GM10266 (cell line): Measurements from ENCODE around the gene CGREF1.
"Not testable (repeated sequence)": the region's sequence is repeated elsewhere in the genome, so short reads cannot be mapped to it uniquely, and the experiment has no call there.

Source experiments
- DNase-seq: peaks from one replicate; pipeline ENCODE4 v3.0.0; 2012; ENCODE audit errors: extremely low spot score
- TF ChIP-seq, protein P1 (sequence below): IDR thresholded peaks from 2 replicates; pipeline ENCODE4 v1.5.1; 2012; ENCODE audit warnings: mild to moderate bottlenecking, low read depth; ENCODE audit not compliant: control insufficient read depth, insufficient read depth; ENCODE audit errors: missing control alignments

CGREF1 gene

GRCh38 chr2:27078267-27079194, 40.4 kb downstream of the CGREF1 start, which contains the start of gene EMILIN1:
EMILIN1 (plus strand) TSS chr2:27078615; CDS start chr2:27079066, 451 bp downstream.
- DNase-seq: no peak
- TF ChIP-seq, protein P1, sequence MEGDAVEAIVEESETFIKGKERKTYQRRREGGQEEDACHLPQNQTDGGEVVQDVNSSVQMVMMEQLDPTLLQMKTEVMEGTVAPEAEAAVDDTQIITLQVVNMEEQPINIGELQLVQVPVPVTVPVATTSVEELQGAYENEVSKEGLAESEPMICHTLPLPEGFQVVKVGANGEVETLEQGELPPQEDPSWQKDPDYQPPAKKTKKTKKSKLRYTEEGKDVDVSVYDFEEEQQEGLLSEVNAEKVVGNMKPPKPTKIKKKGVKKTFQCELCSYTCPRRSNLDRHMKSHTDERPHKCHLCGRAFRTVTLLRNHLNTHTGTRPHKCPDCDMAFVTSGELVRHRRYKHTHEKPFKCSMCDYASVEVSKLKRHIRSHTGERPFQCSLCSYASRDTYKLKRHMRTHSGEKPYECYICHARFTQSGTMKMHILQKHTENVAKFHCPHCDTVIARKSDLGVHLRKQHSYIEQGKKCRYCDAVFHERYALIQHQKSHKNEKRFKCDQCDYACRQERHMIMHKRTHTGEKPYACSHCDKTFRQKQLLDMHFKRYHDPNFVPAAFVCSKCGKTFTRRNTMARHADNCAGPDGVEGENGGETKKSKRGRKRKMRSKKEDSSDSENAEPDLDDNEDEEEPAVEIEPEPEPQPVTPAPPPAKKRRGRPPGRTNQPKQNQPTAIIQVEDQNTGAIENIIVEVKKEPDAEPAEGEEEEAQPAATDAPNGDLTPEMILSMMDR: no peak

DNA sequence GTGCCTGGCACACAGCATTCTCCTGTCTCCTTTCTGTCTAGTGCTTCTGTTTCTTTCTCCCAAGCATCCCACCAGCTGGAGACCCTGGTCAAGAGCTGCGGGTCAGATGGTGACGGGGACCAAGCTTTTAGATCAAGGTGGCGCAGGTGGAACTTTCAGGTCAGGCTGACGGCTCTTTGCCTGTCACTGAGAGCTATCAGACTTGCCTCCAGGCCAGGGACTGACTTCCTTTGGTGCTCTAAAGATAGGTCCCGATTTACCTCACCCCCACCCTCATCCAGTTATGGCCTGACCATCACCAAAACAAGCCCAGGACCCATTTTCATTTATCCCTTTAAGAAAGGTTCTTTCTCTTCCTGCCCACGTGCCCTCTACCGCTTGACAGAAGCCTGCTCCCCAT, 41.7 kb downstream of the CGREF1 start:
- TF ChIP-seq, protein P1: no peak
- no peak for DNase-seq

DNA sequence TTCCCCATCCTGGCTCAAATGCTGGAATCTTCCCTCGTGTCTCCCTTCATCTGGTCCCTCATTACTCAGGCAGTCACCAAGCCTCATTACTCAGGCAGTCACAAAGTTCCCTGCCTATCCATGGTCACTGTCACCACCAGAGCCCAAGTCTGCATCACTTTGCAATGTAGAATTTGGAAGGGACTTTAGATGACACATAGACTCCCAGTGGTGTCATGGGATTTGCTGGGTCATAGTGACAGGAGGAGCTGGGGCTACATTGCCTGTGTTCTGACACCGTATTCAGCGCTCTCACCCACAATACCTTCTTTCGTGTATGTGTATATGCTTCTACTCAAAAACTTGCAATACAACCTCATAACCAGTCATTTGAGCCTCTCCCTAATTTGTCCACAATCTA, 42.6 kb downstream of the CGREF1 start:
- TF ChIP-seq, protein P1: no peak
- DNase-seq: no peak

DNA sequence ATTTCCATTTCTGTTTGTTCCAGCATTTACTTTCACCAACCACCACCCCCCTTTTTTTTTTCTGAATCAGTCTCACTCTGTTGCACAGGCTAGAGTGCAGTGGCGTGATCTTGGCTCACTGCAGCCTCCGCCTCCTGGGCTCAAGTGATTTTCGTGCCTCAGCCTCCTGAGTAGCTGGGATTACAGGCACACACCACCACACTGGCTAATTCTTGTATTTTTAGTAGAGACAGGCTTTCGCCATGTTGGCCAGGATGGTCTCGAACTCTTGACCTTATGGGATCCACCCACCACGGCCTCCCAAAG, 43.4 kb downstream of the CGREF1 start:
- not testable (repeated sequence) for DNase-seq

- DNase-seq: peak; percentile 42
- TF ChIP-seq, protein P1: no peak
Observed at GRCh38 chr2:27074738-27075565, 44.0 kb downstream of the CGREF1 start.

- TF ChIP-seq, protein P1: no peak
- DNase-seq: no peak
Observed at GRCh38 chr2:27073782-27074181, 45.1 kb downstream of the CGREF1 start.

GRCh38 chr2:27072920-27073319, 46.0 kb downstream of the CGREF1 start:
- TF ChIP-seq, protein P1: no peak
- no peak for DNase-seq
